Measurements from ENCODE around the gene TRIM37. TPM values are rescaled to one million over a fixed set of nuclear protein-coding genes. Genes with fewer than 3 reads are reported as not detected.

The TRIM37 gene
- total and polyA plus RNA-seq, 7 experiments from 2014 or later = 6.7 to 25.2 (median 18.3) TPM

GRCh38 chr17:59011975-59012374, 94.7 kb downstream of the TRIM37 start:
- H3K27ac Mint-ChIP-seq = no peak overlapping the region
- no peak overlapping the region for H3K4me3 ChIP-seq (ENCODE audit: low read length)
- CTCF ChIA-PET = no interaction called here
- peaks cover 0 to 28% (median 8%) of the 10 kb centered on the region in 5 donors for H3K36me3 Mint-ChIP-seq
- no peaks in the 10 kb centered on the region for H3K27me3 ChIP-seq (ENCODE audit: control insufficient read depth in 2 of 2, insufficient read depth in 2 of 2, low read length in 2 of 2)
- H3K36me3 ChIP-seq (ENCODE audit: control insufficient read depth in 2 of 3, insufficient read depth in 3 of 3, low read length in 3 of 3) = peaks cover 0 to 51% (median 4%) of the 10 kb centered on the region in 3 experiments
- intact Hi-C loops (cut with micrococcal nuclease) = no loop called here
- no peak overlapping the region for H3K4me3 Mint-ChIP-seq
- ATAC-seq (no peak), DNase-seq (no peak)
- H3K4me1 Mint-ChIP-seq = peaks cover 0 to 4% (median 0%) of the 10 kb centered on the region in 7 donors
- no peaks in the 10 kb centered on the region for H3K4me1 ChIP-seq (ENCODE audit: control insufficient read depth in 2 of 2, insufficient read depth in 2 of 2, low read length in 2 of 2)
- no peaks in the 10 kb centered on the region for H3K9me3 Mint-ChIP-seq
- H3K27ac ChIP-seq (ENCODE audit: low read depth, low read length) = no peak overlapping the region
- POLR2A ChIA-PET = no interaction called here
- no peaks in the 10 kb centered on the region for H3K27me3 Mint-ChIP-seq
- H3K9me3 ChIP-seq (ENCODE audit: control insufficient read depth in 2 of 3, low read length in 3 of 3) = no peaks in the 10 kb centered on the region

GRCh38 chr17:59010026-59010425, 96.7 kb downstream of the TRIM37 start:
- peaks cover 0 to 39% (median 4%) of the 10 kb centered on the region in 3 experiments for H3K36me3 ChIP-seq (ENCODE audit: control insufficient read depth in 2 of 3, insufficient read depth in 3 of 3, low read length in 3 of 3)
- ATAC-seq = no peak
- CTCF ChIA-PET = interaction anchor here (0.6 to 1.6 kb wide), 3 partner anchors 8 to 624 kb away, joined by 3 to 6 read pairs (median 3); no protein-coding TSS in a partner anchor
- H3K27ac Mint-ChIP-seq = no peak overlapping the region
- H3K27ac ChIP-seq (ENCODE audit: low read depth, low read length) = no peak overlapping the region
- no peak for DNase-seq
- no peak overlapping the region for H3K4me3 ChIP-seq (ENCODE audit: low read length)
- H3K4me3 Mint-ChIP-seq = no peak overlapping the region
- no peaks in the 10 kb centered on the region for H3K9me3 ChIP-seq (ENCODE audit: control insufficient read depth in 2 of 3, low read length in 3 of 3)
- POLR2A ChIA-PET = interaction anchor here (0.5 to 1.0 kb wide), 2 partner anchors 456 to 491 kb away, joined by 3 to 5 read pairs; no protein-coding TSS in a partner anchor
- H3K4me1 Mint-ChIP-seq = peaks cover 0 to 4% (median 0%) of the 10 kb centered on the region in 7 donors
- no peaks in the 10 kb centered on the region for H3K9me3 Mint-ChIP-seq
- H3K27me3 ChIP-seq (ENCODE audit: control insufficient read depth in 2 of 2, insufficient read depth in 2 of 2, low read length in 2 of 2) = no peaks in the 10 kb centered on the region
- H3K4me1 ChIP-seq (ENCODE audit: control insufficient read depth in 2 of 2, insufficient read depth in 2 of 2, low read length in 2 of 2) = no peaks in the 10 kb centered on the region
- peaks cover 0 to 24% (median 7%) of the 10 kb centered on the region in 5 donors for H3K36me3 Mint-ChIP-seq
- intact Hi-C loops (cut with micrococcal nuclease) = no loop called here
- no peaks in the 10 kb centered on the region for H3K27me3 Mint-ChIP-seq

DNA sequence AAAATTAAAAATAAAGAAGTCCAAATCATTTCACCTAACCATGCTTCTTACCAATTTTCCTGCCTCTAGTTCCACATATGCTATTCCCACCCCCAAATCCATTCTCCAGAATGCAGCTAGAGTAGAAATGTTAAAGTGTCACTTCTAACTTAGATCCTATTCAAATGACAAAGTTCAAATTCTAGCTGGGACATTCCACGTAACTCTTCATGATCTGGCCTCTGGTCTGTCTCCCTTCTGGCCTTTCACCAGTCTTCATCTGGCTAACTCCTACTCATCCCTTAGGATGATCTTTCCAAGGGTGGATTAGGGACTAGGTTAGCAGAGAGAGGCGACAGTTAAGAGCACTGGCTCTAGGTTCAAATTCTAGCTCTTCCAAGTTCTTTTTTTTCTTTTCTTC, 97.9 kb downstream of the TRIM37 start:
- no peak for DNase-seq
- peaks cover 0 to 33% (median 4%) of the 10 kb centered on the region in 3 experiments for H3K36me3 ChIP-seq (ENCODE audit: control insufficient read depth in 2 of 3, insufficient read depth in 3 of 3, low read length in 3 of 3)
- no peaks in the 10 kb centered on the region for H3K9me3 Mint-ChIP-seq
- no peaks in the 10 kb centered on the region for H3K27me3 ChIP-seq (ENCODE audit: control insufficient read depth in 2 of 2, insufficient read depth in 2 of 2, low read length in 2 of 2)
- peaks cover 0 to 16% (median 0%) of the 10 kb centered on the region in 5 donors for H3K36me3 Mint-ChIP-seq
- no peaks in the 10 kb centered on the region for H3K27me3 Mint-ChIP-seq
- ChIA-PET POLR2A (interaction anchor here (1.0 kb wide), 1 partner anchor 489 kb away, joined by 6 read pairs; no protein-coding TSS in a partner anchor), CTCF (interaction anchor here (0.6 kb wide), 5 partner anchors 255 to 1037 kb away, joined by 3 to 5 read pairs (median 3); no protein-coding TSS in a partner anchor)
- H3K4me3 Mint-ChIP-seq = no peak overlapping the region
- no peak overlapping the region for H3K27ac ChIP-seq (ENCODE audit: low read depth, low read length)
- H3K9me3 ChIP-seq (ENCODE audit: control insufficient read depth in 2 of 3, low read length in 3 of 3) = no peaks in the 10 kb centered on the region
- no peak overlapping the region for H3K4me3 ChIP-seq (ENCODE audit: low read length)
- intact Hi-C loops (cut with micrococcal nuclease) = no loop called here
- peak overlapping the region in 2 of 9 donors; percentile 27 to 43 for H3K27ac Mint-ChIP-seq
- ATAC-seq = no peak
- H3K4me1 Mint-ChIP-seq = peaks cover 0 to 13% (median 9%) of the 10 kb centered on the region in 7 donors
- H3K4me1 ChIP-seq (ENCODE audit: control insufficient read depth in 2 of 2, insufficient read depth in 2 of 2, low read length in 2 of 2) = no peaks in the 10 kb centered on the region

DNA sequence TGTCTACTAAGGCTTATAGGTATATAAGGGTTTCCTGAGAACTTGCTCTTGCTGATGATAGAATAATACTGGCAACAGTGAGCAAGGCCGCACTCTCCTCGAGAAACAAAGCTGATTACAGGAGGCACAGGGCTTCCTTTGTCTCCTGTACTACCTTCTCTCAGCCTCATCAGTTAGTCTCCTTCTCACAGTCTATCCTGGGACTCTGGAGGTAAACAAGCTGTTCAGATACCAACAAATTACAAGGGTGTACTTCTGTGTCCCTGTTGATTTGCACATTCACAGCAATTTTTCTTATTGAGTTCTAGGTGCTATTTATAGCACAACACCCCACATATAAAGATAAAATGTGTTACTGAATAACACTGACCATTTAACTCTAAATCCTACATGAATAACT, 98.7 kb downstream of the TRIM37 start:
- no peaks in the 10 kb centered on the region for H3K27me3 Mint-ChIP-seq
- intact Hi-C loops (cut with micrococcal nuclease) = no loop called here
- H3K4me1 ChIP-seq (ENCODE audit: control insufficient read depth in 2 of 2, insufficient read depth in 2 of 2, low read length in 2 of 2) = no peaks in the 10 kb centered on the region
- H3K4me3 Mint-ChIP-seq = no peak overlapping the region
- ChIA-PET POLR2A (interaction anchor here (1.0 kb wide), 1 partner anchor 489 kb away, joined by 6 read pairs; no protein-coding TSS in a partner anchor), CTCF (interaction anchor here (0.6 kb wide), 1 partner anchor 482 kb away, joined by 3 read pairs; no protein-coding TSS in a partner anchor)
- DNase-seq (no peak), ATAC-seq (no peak)
- H3K36me3 ChIP-seq (ENCODE audit: control insufficient read depth in 2 of 3, insufficient read depth in 3 of 3, low read length in 3 of 3) = peaks cover 0 to 31% (median 4%) of the 10 kb centered on the region in 3 experiments
- no peak overlapping the region for H3K27ac ChIP-seq (ENCODE audit: low read depth, low read length)
- H3K36me3 Mint-ChIP-seq = peaks cover 0 to 10% (median 0%) of the 10 kb centered on the region in 5 donors
- H3K9me3 ChIP-seq (ENCODE audit: control insufficient read depth in 2 of 3, low read length in 3 of 3) = no peaks in the 10 kb centered on the region
- peaks cover 0 to 18% (median 9%) of the 10 kb centered on the region in 7 donors for H3K4me1 Mint-ChIP-seq
- H3K4me3 ChIP-seq (ENCODE audit: low read length) = no peak overlapping the region
- peak overlapping the region in 3 of 9 donors; percentile 13 to 53 (median 47) for H3K27ac Mint-ChIP-seq
- H3K9me3 Mint-ChIP-seq = no peaks in the 10 kb centered on the region
- no peaks in the 10 kb centered on the region for H3K27me3 ChIP-seq (ENCODE audit: control insufficient read depth in 2 of 2, insufficient read depth in 2 of 2, low read length in 2 of 2)

DNA sequence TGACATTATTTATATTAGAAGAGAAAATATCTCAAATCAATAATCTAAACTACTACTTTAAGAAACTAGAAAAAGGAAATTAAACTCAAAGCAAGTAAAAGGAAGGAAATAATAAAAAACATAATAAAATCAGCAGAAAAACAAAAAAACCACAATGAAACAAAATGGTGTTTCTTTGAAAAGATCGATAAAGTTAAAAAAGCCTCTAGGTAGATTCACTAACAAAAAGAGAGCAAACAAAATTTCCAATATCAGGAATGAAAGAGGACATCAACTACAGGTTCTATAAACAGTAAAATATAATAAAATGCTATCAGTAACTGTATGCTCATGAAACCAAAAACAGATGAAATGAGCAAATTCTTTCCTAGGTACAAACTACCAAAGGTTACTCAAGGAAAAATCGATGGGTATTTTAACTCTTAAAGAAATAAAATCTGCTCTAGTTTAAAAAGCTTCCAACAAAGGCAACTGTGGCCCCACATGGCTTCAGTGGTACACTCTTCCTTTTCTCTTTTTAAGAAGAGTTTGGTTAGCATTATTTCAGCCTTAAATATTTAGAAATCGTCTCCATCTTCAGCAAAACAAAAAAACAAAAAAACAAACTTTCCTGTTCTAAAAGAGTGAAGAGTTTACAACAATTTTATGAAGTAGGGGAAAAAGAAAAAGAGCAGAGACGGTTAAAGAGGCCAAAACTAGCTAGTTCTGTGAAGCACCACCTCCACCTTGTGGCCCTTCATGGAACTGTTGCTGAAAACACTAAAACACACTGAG, 102.2 kb downstream of the TRIM37 start:
- ATAC-seq (peak; percentile 73), DNase-seq (peak; percentile 17 to 73 (median 60))
- Mint-ChIP-seq H3K27me3 (no peaks in the 10 kb centered on the region), H3K9me3 (no peaks in the 10 kb centered on the region), H3K4me3 (peak overlapping the region in 2 of 10 donors; percentile 9 to 12), H3K36me3 (peaks cover 0 to 9% (median 2%) of the 10 kb centered on the region in 5 donors), H3K27ac (peak overlapping the region; percentile 50 to 86 (median 84)), H3K4me1 (peaks cover 5 to 32% (median 20%) of the 10 kb centered on the region in 7 donors)
- Histone ChIP-seq H3K27ac (ENCODE audit: low read depth, low read length) (no peak overlapping the region), H3K36me3 (ENCODE audit: control insufficient read depth in 2 of 3, insufficient read depth in 3 of 3, low read length in 3 of 3) (peaks cover 0 to 12% (median 3%) of the 10 kb centered on the region in 3 experiments), H3K9me3 (ENCODE audit: control insufficient read depth in 2 of 3, low read length in 3 of 3) (no peaks in the 10 kb centered on the region), H3K4me1 (ENCODE audit: control insufficient read depth in 2 of 2, insufficient read depth in 2 of 2, low read length in 2 of 2) (peaks cover 5 to 6% of the 10 kb centered on the region in 2 donors), H3K27me3 (ENCODE audit: control insufficient read depth in 2 of 2, insufficient read depth in 2 of 2, low read length in 2 of 2) (no peaks in the 10 kb centered on the region), H3K4me3 (ENCODE audit: low read length) (no peak overlapping the region)
- CTCF ChIA-PET = interaction anchor here (0.7 to 5.0 kb wide), 14 partner anchors 9 to 1240 kb away, joined by 3 to 45 read pairs (median 5); partner anchors contain the start of gene SUPT4H1
- intact Hi-C loops (cut with micrococcal nuclease) = loop anchor here (1.0 to 5.0 kb wide), 10 partner anchors 293 to 727 kb away; partner anchors contain the start of genes RAD51C (in 1 of the 2) and TEX14 (in 1 of the 2)
- POLR2A ChIA-PET = interaction anchor here (0.7 to 5.2 kb wide), 7 partner anchors 293 to 489 kb away, joined by 3 to 33 read pairs (median 4); no protein-coding TSS in a partner anchor

GRCh38 chr17:59003860-59004259, 102.8 kb downstream of the TRIM37 start:
- Histone ChIP-seq H3K9me3 (ENCODE audit: control insufficient read depth in 2 of 3, low read length in 3 of 3) (no peaks in the 10 kb centered on the region), H3K4me1 (ENCODE audit: control insufficient read depth in 2 of 2, insufficient read depth in 2 of 2, low read length in 2 of 2) (peaks cover 5 to 6% of the 10 kb centered on the region in 2 donors), H3K27ac (ENCODE audit: low read depth, low read length) (no peak overlapping the region), H3K36me3 (ENCODE audit: control insufficient read depth in 2 of 3, insufficient read depth in 3 of 3, low read length in 3 of 3) (peaks cover 3 to 16% (median 4%) of the 10 kb centered on the region in 3 experiments), H3K4me3 (ENCODE audit: low read length) (no peak overlapping the region), H3K27me3 (ENCODE audit: control insufficient read depth in 2 of 2, insufficient read depth in 2 of 2, low read length in 2 of 2) (no peaks in the 10 kb centered on the region)
- no peaks in the 10 kb centered on the region for H3K9me3 Mint-ChIP-seq
- CTCF ChIA-PET = interaction anchor here (0.6 to 5.0 kb wide), 5 partner anchors 292 to 701 kb away, joined by 3 to 45 read pairs (median 5); no protein-coding TSS in a partner anchor
- H3K4me3 Mint-ChIP-seq = no peak overlapping the region
- intact Hi-C loops (cut with micrococcal nuclease) = loop anchor here (2.0 to 5.0 kb wide), 3 partner anchors 312 to 659 kb away; partner anchors contain the start of genes RAD51C (in 1 of the 2) and TEX14 (in 1 of the 2)
- H3K36me3 Mint-ChIP-seq = peaks cover 0 to 14% (median 4%) of the 10 kb centered on the region in 5 donors
- POLR2A ChIA-PET = interaction anchor here (5.2 kb wide), 1 partner anchor 485 kb away, joined by 33 read pairs; no protein-coding TSS in a partner anchor
- H3K27me3 Mint-ChIP-seq = no peaks in the 10 kb centered on the region
- H3K27ac Mint-ChIP-seq = peak overlapping the region in 5 of 9 donors; percentile 15 to 84 (median 52)
- ATAC-seq = no peak
- no peak for DNase-seq
- peaks cover 5 to 32% (median 20%) of the 10 kb centered on the region in 7 donors for H3K4me1 Mint-ChIP-seq

All from naive thymus-derived CD4-positive, alpha-beta T cell (primary cell).